ENCODE measurements around the gene KLK2.

Gene KLK2

DNA sequence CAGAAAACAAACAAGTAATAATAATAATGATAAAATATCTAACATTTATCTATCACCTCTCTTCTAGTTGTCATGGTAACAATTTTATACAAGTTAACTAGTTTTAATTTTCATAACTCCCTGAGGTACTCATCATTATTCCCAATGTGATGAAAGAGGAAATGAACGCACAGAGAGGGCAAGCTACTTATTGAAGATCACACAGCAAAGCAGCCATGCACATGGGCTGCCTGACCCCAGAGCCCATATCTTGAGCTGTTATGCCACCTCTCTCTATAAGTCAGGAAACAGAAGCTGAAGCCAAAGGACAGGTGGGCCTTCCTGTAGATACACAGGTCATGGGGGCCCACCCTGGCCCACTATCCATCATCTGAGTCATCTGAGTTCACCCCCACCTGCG lies 42.8 kb downstream of the KLK2 start:
- Histone ChIP-seq H3F3A (ENCODE audit: low read depth) (no peaks in the 10 kb centered on the region), H3K9me2 (replicated peaks; ENCODE audit: low read depth, low read length) (no peaks in the 10 kb centered on the region), H4K20me1 (ENCODE audit: insufficient read depth, low read length, poor library complexity, severe bottlenecking) (no peaks in the 10 kb centered on the region), H2AFZ (ENCODE audit: low read length) (no peak overlapping the region), H3K27me3 (ENCODE audit: insufficient read depth, low read length, poor library complexity, severe bottlenecking) (no peaks in the 10 kb centered on the region), H3K4me2 (ENCODE audit: low read depth, low read length, poor library complexity, severe bottlenecking) (no peak overlapping the region), H3K4me3 (ENCODE audit: low read length, poor library complexity, severe bottlenecking) (no peak overlapping the region), H3K9me3 (ENCODE audit: insufficient read depth, low read depth, low read length) (no peaks in the 10 kb centered on the region), H3K79me2 (ENCODE audit: insufficient read depth, low read length) (no peaks in the 10 kb centered on the region), H3K4me1 (ENCODE audit: insufficient read depth, low read length, poor library complexity, severe bottlenecking) (no peaks in the 10 kb centered on the region), H3K36me3 (ENCODE audit: insufficient read depth, low read length) (no peaks in the 10 kb centered on the region), H3K9ac (ENCODE audit: low read depth, low read length, poor library complexity, severe bottlenecking) (no peak overlapping the region)
- TF ChIP-seq, protein P1, sequence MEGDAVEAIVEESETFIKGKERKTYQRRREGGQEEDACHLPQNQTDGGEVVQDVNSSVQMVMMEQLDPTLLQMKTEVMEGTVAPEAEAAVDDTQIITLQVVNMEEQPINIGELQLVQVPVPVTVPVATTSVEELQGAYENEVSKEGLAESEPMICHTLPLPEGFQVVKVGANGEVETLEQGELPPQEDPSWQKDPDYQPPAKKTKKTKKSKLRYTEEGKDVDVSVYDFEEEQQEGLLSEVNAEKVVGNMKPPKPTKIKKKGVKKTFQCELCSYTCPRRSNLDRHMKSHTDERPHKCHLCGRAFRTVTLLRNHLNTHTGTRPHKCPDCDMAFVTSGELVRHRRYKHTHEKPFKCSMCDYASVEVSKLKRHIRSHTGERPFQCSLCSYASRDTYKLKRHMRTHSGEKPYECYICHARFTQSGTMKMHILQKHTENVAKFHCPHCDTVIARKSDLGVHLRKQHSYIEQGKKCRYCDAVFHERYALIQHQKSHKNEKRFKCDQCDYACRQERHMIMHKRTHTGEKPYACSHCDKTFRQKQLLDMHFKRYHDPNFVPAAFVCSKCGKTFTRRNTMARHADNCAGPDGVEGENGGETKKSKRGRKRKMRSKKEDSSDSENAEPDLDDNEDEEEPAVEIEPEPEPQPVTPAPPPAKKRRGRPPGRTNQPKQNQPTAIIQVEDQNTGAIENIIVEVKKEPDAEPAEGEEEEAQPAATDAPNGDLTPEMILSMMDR (conservative IDR thresholded peaks at IDR 0.05; ENCODE audit: low read length), result no peak
- TF ChIP-seq EZH2phosphoT487 (IDR thresholded peaks at IDR 0.05; ENCODE audit: borderline replicate concordance), result no peak

DNA sequence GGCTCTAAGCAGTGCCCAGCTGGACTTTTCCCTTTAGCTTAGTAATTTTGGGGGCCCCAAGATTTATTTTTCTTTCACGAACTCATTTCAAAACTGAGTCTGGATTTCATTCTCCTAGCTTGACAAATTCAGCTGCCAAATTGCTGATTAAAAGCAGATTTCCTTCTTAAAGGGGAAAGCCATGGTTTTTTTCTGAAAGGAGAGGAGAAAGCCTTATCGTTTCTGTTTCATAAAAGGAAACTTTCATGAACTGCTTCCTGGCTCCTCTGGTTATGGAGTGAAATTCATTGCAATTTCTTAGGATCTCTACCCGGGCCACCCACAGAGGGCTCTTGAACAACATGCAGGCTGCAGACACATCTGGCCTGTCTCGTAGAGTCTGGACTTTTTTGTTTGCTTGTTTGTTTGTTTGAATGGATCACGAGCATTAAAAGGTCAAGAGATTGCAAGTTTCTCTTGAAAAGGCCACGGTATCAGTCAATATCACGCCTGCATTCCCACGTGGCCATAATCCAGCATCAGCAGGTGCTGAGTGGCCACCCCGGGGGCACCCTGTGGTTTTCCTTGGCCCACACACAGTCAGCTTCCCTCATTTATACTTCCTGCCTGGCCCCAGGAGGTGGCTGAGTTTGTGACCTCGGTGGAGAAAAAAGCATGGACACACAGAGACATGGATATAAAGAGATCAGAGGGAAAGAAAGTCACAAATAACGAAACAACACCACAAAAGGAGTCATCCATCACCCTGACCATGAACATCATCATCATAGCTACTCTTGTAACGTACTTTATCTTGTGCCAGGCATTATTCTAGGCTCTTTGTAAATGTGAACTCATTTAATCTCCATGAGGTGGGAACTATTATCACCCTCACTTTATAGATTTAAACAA lies 48.4 kb downstream of the KLK2 start:
- no peak overlapping the region for H3K9ac ChIP-seq (ENCODE audit: low read depth, low read length, poor library complexity, severe bottlenecking)
- no peaks in the 10 kb centered on the region for H3K9me3 ChIP-seq (ENCODE audit: insufficient read depth, low read depth, low read length)
- H3K79me2 ChIP-seq (ENCODE audit: insufficient read depth, low read length), result no peaks in the 10 kb centered on the region
- H3K27me3 ChIP-seq (ENCODE audit: insufficient read depth, low read length, poor library complexity, severe bottlenecking), result no peaks in the 10 kb centered on the region
- no peaks in the 10 kb centered on the region for H4K20me1 ChIP-seq (ENCODE audit: insufficient read depth, low read length, poor library complexity, severe bottlenecking)
- no peaks in the 10 kb centered on the region for H3K36me3 ChIP-seq (ENCODE audit: insufficient read depth, low read length)
- peak overlapping the region; percentile 69 for H3K4me2 ChIP-seq (ENCODE audit: low read depth, low read length, poor library complexity, severe bottlenecking)
- H3K4me1 ChIP-seq (ENCODE audit: insufficient read depth, low read length, poor library complexity, severe bottlenecking), result peaks cover 7% of the 10 kb centered on the region
- H3K9me2 ChIP-seq (replicated peaks; ENCODE audit: low read depth, low read length), result no peaks in the 10 kb centered on the region
- H3K4me3 ChIP-seq (ENCODE audit: low read length, poor library complexity, severe bottlenecking), result peak overlapping the region; percentile 44
- H2AFZ ChIP-seq (ENCODE audit: low read length), result peak overlapping the region; percentile 69
- H3F3A ChIP-seq (ENCODE audit: low read depth), result no peaks in the 10 kb centered on the region
- no peak for TF ChIP-seq EZH2phosphoT487 (IDR thresholded peaks at IDR 0.05; ENCODE audit: borderline replicate concordance)
- TF ChIP-seq, protein P1 (conservative IDR thresholded peaks at IDR 0.05; ENCODE audit: low read length), result no peak

DNA sequence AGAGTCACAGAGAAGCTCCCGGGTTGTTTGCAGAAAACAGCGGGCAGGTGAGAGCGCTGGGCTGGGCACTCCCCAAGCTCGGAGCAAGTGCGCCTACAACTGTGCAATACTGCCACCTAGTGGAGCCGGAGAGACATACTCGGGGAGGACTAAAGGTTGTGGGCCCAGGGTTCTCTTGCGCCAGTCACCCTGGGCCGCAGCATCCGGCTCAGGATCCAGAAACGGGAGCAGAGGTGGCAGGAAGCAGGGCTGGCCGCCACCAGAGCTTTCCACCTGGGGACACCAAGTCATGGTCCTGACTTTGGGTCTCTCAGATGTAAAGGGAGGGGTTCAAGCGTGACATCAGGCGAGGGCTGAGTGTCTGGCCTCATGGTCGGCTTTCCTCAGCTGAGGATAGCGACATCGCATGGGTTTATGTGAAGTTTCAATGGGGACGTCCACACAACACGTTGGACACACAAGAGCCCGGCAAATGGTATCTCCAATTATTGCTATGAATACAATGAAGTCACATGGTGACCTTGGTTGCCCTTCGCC lies 49.1 kb downstream of the KLK2 start:
- peaks cover 7% of the 10 kb centered on the region for H3K4me1 ChIP-seq (ENCODE audit: insufficient read depth, low read length, poor library complexity, severe bottlenecking)
- TF ChIP-seq EZH2phosphoT487 (IDR thresholded peaks at IDR 0.05; ENCODE audit: borderline replicate concordance), result no peak
- TF ChIP-seq, protein P1 (conservative IDR thresholded peaks at IDR 0.05; ENCODE audit: low read length), result peak; percentile 93
- no peaks in the 10 kb centered on the region for H3K79me2 ChIP-seq (ENCODE audit: insufficient read depth, low read length)
- peak overlapping the region; percentile 69 for H3K4me2 ChIP-seq (ENCODE audit: low read depth, low read length, poor library complexity, severe bottlenecking)
- no peaks in the 10 kb centered on the region for H3K27me3 ChIP-seq (ENCODE audit: insufficient read depth, low read length, poor library complexity, severe bottlenecking)
- H3K4me3 ChIP-seq (ENCODE audit: low read length, poor library complexity, severe bottlenecking), result peak overlapping the region; percentile 44
- no peaks in the 10 kb centered on the region for H4K20me1 ChIP-seq (ENCODE audit: insufficient read depth, low read length, poor library complexity, severe bottlenecking)
- H2AFZ ChIP-seq (ENCODE audit: low read length), result peak overlapping the region; percentile 69
- H3K9me2 ChIP-seq (replicated peaks; ENCODE audit: low read depth, low read length), result no peaks in the 10 kb centered on the region
- H3K9ac ChIP-seq (ENCODE audit: low read depth, low read length, poor library complexity, severe bottlenecking), result no peak overlapping the region
- no peaks in the 10 kb centered on the region for H3K36me3 ChIP-seq (ENCODE audit: insufficient read depth, low read length)
- H3K9me3 ChIP-seq (ENCODE audit: insufficient read depth, low read depth, low read length), result no peaks in the 10 kb centered on the region
- H3F3A ChIP-seq (ENCODE audit: low read depth), result no peaks in the 10 kb centered on the region

All from Loucy (cell line).